Measurements from ENCODE around the gene DCAF11. TPM values are rescaled to one million over a fixed set of nuclear protein-coding genes. Genes with fewer than 3 reads are reported as not detected.
A peak's percentile ranks its signal among the peaks of the same experiment; 100 is the strongest.

DCAF11 gene
- total RNA-seq, 2 experiments from 2014 or later, result 74.8 to 75.3 TPM

DNA sequence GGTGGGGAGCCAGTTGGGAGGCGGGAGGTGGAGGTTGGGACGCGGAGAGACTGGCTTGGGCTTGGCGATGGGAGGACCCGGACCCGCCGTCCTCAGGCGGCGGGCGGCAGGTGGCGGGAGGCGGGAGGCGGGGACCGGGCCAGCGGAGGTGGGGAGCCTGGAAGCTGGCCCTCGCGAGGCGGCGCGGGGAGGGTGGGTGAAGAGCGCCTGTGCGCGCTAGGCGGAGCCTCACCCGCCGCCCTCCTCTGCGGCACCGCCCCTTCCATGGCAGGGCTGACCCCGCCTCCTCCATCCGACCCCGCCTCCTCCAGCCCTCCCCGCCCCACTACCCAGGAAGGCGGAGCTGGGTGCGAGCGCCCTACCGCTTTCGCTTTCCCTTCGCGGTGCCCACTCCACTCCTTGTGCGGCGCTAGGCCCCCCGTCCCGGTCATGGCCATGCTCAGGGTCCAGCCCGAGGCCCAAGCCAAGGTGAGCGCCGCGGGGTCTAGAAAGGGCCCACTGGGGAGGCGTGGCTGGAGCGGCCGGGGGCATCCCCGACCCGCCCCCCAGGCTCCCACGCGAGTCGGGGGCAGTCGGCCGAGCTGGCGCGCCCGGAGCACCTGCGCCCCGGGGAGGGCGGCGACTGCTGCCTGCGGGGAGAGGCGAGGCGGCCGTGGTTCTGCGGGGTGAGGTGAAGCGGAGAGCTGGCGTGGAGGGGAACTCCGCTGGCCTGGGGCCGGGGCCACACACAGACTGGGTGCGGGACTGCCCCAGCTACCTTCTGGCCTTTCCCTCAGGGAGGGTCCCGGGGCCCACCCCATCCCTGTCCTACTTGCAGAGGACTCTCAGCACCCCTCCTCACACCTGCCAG lies 21.5 kb downstream of the DCAF11 start, which contains the start of gene PSME1:
PSME1 (plus strand) TSS at position 361 of the 850 bp plus-strand sequence; CDS start at position 430, 69 bp downstream.
- ChIA-PET POLR2A (interaction anchor here (0.7 to 11.7 kb wide), 22 partner anchors 8 to 834 kb away, joined by 3 to 296 read pairs (median 6); partner anchors contain the start of genes CBLN3, CHMP4A, DCAF11 and DHRS1), CTCF (interaction anchor here (0.9 to 5.0 kb wide), 8 partner anchors 11 to 136 kb away, joined by 3 to 33 read pairs (median 6); partner anchors contain the start of genes IRF9, MDP1, PSME2 and RABGGTA)
- DNase-seq (peak; percentile 89 to 97 (median 95)), ATAC-seq (ENCODE audit: poor library complexity) (peak; percentile 97)
- peaks cover 68% of the 10 kb centered on the region for H3K4me1 ChIP-seq (ENCODE audit: insufficient read depth, low read length)
- H3K36me3 Mint-ChIP-seq (ENCODE audit: low read depth), result peaks cover 42% of the 10 kb centered on the region
- H3K4me3 ChIP-seq (ENCODE audit: low read length), result peak within 1 kb of the TSS; percentile 74
- peaks cover 27% of the 10 kb centered on the region for H3K36me3 ChIP-seq (ENCODE audit: insufficient read depth, low read length)
- no peaks in the 10 kb centered on the region for H3K9me3 ChIP-seq (ENCODE audit: control insufficient read depth in 1 of 2, insufficient read depth in 1 of 2, low read length in 2 of 2)
- no peaks in the 10 kb centered on the region for H3K9me3 Mint-ChIP-seq
- H3K27me3 ChIP-seq (ENCODE audit: control insufficient read depth in 1 of 2, insufficient read depth in 2 of 2, low read length in 2 of 2), result no peaks in the 10 kb centered on the region
- peak within 1 kb of the TSS; percentile 85 for H3K27ac Mint-ChIP-seq
- TF ChIP-seq, protein P1, sequence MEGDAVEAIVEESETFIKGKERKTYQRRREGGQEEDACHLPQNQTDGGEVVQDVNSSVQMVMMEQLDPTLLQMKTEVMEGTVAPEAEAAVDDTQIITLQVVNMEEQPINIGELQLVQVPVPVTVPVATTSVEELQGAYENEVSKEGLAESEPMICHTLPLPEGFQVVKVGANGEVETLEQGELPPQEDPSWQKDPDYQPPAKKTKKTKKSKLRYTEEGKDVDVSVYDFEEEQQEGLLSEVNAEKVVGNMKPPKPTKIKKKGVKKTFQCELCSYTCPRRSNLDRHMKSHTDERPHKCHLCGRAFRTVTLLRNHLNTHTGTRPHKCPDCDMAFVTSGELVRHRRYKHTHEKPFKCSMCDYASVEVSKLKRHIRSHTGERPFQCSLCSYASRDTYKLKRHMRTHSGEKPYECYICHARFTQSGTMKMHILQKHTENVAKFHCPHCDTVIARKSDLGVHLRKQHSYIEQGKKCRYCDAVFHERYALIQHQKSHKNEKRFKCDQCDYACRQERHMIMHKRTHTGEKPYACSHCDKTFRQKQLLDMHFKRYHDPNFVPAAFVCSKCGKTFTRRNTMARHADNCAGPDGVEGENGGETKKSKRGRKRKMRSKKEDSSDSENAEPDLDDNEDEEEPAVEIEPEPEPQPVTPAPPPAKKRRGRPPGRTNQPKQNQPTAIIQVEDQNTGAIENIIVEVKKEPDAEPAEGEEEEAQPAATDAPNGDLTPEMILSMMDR (IDR thresholded peaks at IDR 0.05), result no peak
- intact Hi-C loops (cut with DNase I, micrococcal nuclease), result loop anchor here (1.0 to 2.0 kb wide), 6 partner anchors 10 to 77 kb away; partner anchors contain the start of genes IRF9 (in 2 of the 2), CHMP4A (in 1 of the 2), PSME2 (in 1 of the 2) and TM9SF1 (in 1 of the 2)
- H3K27ac ChIP-seq (ENCODE audit: low read depth in 1 of 2, low read length in 2 of 2), result peak within 1 kb of the TSS; percentile 72 to 88
- H3K4me3 Mint-ChIP-seq, result peak within 1 kb of the TSS; percentile 94
- peaks cover 69% of the 10 kb centered on the region for H3K4me1 Mint-ChIP-seq (ENCODE audit: low read depth)
- no peaks in the 10 kb centered on the region for H3K27me3 Mint-ChIP-seq

- TF ChIP-seq, protein P1 (IDR thresholded peaks at IDR 0.05), result no peak
- H3K4me1 ChIP-seq (ENCODE audit: insufficient read depth, low read length), result peaks cover 68% of the 10 kb centered on the region
- no peaks in the 10 kb centered on the region for H3K27me3 ChIP-seq (ENCODE audit: control insufficient read depth in 1 of 2, insufficient read depth in 2 of 2, low read length in 2 of 2)
- peaks cover 50% of the 10 kb centered on the region for H3K36me3 Mint-ChIP-seq (ENCODE audit: low read depth)
- H3K9me3 Mint-ChIP-seq, result no peaks in the 10 kb centered on the region
- peaks cover 27% of the 10 kb centered on the region for H3K36me3 ChIP-seq (ENCODE audit: insufficient read depth, low read length)
- H3K4me3 Mint-ChIP-seq, result peak overlapping the region; percentile 94
- no peaks in the 10 kb centered on the region for H3K27me3 Mint-ChIP-seq
- no peaks in the 10 kb centered on the region for H3K9me3 ChIP-seq (ENCODE audit: control insufficient read depth in 1 of 2, insufficient read depth in 1 of 2, low read length in 2 of 2)
- peak overlapping the region; percentile 74 for H3K4me3 ChIP-seq (ENCODE audit: low read length)
- intact Hi-C loops (cut with DNase I, micrococcal nuclease), result loop anchor here (1.0 to 2.0 kb wide), 6 partner anchors 9 to 76 kb away; partner anchors contain the start of genes IRF9 (in 2 of the 2), CHMP4A (in 1 of the 2), PSME2 (in 1 of the 2) and TM9SF1 (in 1 of the 2)
- ChIA-PET CTCF (interaction anchor here (1.0 to 5.0 kb wide), 10 partner anchors 10 to 47 kb away, joined by 3 to 33 read pairs (median 5); partner anchors contain the start of genes DCAF11, IRF9, NRL and PSME2), POLR2A (interaction anchor here (1.2 to 11.7 kb wide), 10 partner anchors 12 to 105 kb away, joined by 4 to 296 read pairs (median 16); partner anchors contain the start of genes CHMP4A, DCAF11, IPO4 and IRF9)
- peaks cover 73% of the 10 kb centered on the region for H3K4me1 Mint-ChIP-seq (ENCODE audit: low read depth)
- peak overlapping the region; percentile 85 for H3K27ac Mint-ChIP-seq
- ATAC-seq (ENCODE audit: poor library complexity), result no peak
- peak in 1 of 14 experiments; percentile 33 for DNase-seq
- H3K27ac ChIP-seq (ENCODE audit: low read depth in 1 of 2, low read length in 2 of 2), result peak overlapping the region; percentile 48 to 88
Measured at GRCh38 chr14:24136684-24137528, 22.3 kb downstream of the DCAF11 start.
